ENCODE measurements around the gene TGFBR3. TPM values are rescaled to one million over a fixed set of nuclear protein-coding genes. Genes with fewer than 3 reads are reported as not detected.

TGFBR3 gene
- total RNA-seq, 1 experiment from 2014 or later: 14.5 TPM

GRCh38 chr1:91846639-91847013 is 39.3 kb downstream of the TGFBR3 start:
- no peak for TF ChIP-seq REST (IDR thresholded peaks at IDR 0.05; ENCODE audit: insufficient read depth in 1 of 2, low read depth in 2 of 2, low read length in 1 of 2)
- TF ChIP-seq SIN3A (IDR thresholded peaks at IDR 0.05; ENCODE audit: borderline replicate concordance, insufficient read depth, low read depth, low read length): no peak
- ATAC-seq: no peak
- Histone ChIP-seq H3K27me3 (ENCODE audit: control insufficient read depth, insufficient read depth, low read length) (no peaks in the 10 kb centered on the region), H3K36me3 (ENCODE audit: control insufficient read depth, insufficient read depth, low read length) (no peaks in the 10 kb centered on the region), H3K27ac (ENCODE audit: low read length) (peak overlapping the region; percentile 39; the same call in 1 of the 2 replicates), H3K4me1 (ENCODE audit: control insufficient read depth, insufficient read depth, low read length) (peaks cover 55% of the 10 kb centered on the region), H3K9me3 (ENCODE audit: control insufficient read depth, insufficient read depth, low read depth, low read length) (no peaks in the 10 kb centered on the region), H3K4me3 (ENCODE audit: low read depth in 2 of 2, low read length in 2 of 2) (no peak overlapping the region)
- POLR2A ChIA-PET: interaction anchor here (0.9 kb wide), 1 partner anchor 26 kb away, joined by 3 read pairs; no protein-coding TSS in a partner anchor
- intact Hi-C loops (cut with micrococcal nuclease; ENCODE audit: unreplicated experiment) (no loop called here), in situ Hi-C loops (cut with HindIII; ENCODE audit: low pct_unique_long_range_greater_than_20kb, low sequenced_read_pairs) (no loop called here)
- DNase-seq (ENCODE audit: low read depth, low spot score): no peak
- BruUV-seq (replicated peaks): no TSS peak
- CTCF ChIA-PET: no interaction called here

GRCh38 chr1:91846007-91846638 is 39.8 kb downstream of the TGFBR3 start:
- ChIA-PET POLR2A (interaction anchor here (0.9 kb wide), 1 partner anchor 27 kb away, joined by 3 read pairs; no protein-coding TSS in a partner anchor), CTCF (no interaction called here)
- Histone ChIP-seq H3K4me3 (ENCODE audit: low read depth in 2 of 2, low read length in 2 of 2) (no peak overlapping the region), H3K4me1 (ENCODE audit: control insufficient read depth, insufficient read depth, low read length) (peaks cover 55% of the 10 kb centered on the region), H3K27ac (ENCODE audit: low read length) (peak overlapping the region; percentile 76), H3K27me3 (ENCODE audit: control insufficient read depth, insufficient read depth, low read length) (no peaks in the 10 kb centered on the region), H3K36me3 (ENCODE audit: control insufficient read depth, insufficient read depth, low read length) (no peaks in the 10 kb centered on the region), H3K9me3 (ENCODE audit: control insufficient read depth, insufficient read depth, low read depth, low read length) (no peaks in the 10 kb centered on the region)
- TF ChIP-seq TCF7L2 (IDR thresholded peaks at IDR 0.05; ENCODE audit: low read depth, low read length): no peak
- no peak for TF ChIP-seq CTCF (IDR thresholded peaks at IDR 0.05)
- TF ChIP-seq REST (IDR thresholded peaks at IDR 0.05; ENCODE audit: insufficient read depth in 1 of 2, low read depth in 2 of 2, low read length in 1 of 2): no peak
- no peak for TF ChIP-seq POLR2AphosphoS5 (IDR thresholded peaks at IDR 0.05; ENCODE audit: low read depth, low read length)
- no peak for TF ChIP-seq SIN3A (IDR thresholded peaks at IDR 0.05; ENCODE audit: borderline replicate concordance, insufficient read depth, low read depth, low read length)
- DNase-seq (ENCODE audit: low read depth, low spot score) (no peak), ATAC-seq (peak; percentile 28; the same call in 1 of the 2 replicates)
- BruUV-seq (replicated peaks): no TSS peak
- intact Hi-C loops (cut with micrococcal nuclease; ENCODE audit: unreplicated experiment): no loop called here
- in situ Hi-C loops (cut with HindIII; ENCODE audit: low pct_unique_long_range_greater_than_20kb, low sequenced_read_pairs): no loop called here

Measured in Panc1 (cell line).